GM10847 (cell line): ENCODE data around the gene ZNF577.

Experiments used
- POLR2A ChIP-seq: IDR thresholded peaks from 2 replicates; pipeline ENCODE4 v1.6.1; 2011; ENCODE audit not compliant: insufficient read length; ENCODE audit errors: extremely low read depth

Gene ZNF577

GRCh38 chr19:51887522-51888498, at the start of gene ZNF577:
ZNF577 (minus strand) TSS chr19:51887951; CDS start chr19:51880382, 7,569 bp downstream.
- TF ChIP-seq POLR2A, result peak; percentile 11

GRCh38 chr19:51931921-51932320, 44.2 kb upstream of the ZNF577 start:
- TF ChIP-seq POLR2A, result no peak

GRCh38 chr19:51927859-51928258, 40.1 kb upstream of the ZNF577 start:
- no peak for TF ChIP-seq POLR2A

- no peak for TF ChIP-seq POLR2A
Measured at GRCh38 chr19:51926784-51927741, 39.3 kb upstream of the ZNF577 start, which contains the start of gene ZNF613. ZNF613 (plus strand) TSS chr19:51927472; CDS start chr19:51936221, 8,749 bp downstream.

DNA sequence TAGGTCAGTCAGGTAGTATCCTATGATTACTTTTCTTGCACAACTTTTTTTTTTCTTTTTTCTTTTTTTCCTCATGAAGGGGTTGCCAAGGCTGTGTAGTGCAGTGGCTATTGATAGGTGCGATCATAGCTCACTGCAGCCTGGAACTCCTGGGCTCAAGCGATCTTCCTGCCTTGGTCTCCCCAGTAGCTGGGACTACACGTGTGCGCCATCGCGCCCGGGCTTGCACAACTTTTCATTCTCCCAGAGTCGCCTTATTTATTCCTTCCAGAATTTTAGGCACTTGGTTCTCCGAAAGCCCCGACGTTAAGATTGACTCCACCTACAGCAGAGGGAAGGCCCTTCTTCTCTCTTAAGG, 38.7 kb upstream of the ZNF577 start:
- TF ChIP-seq POLR2A, result no peak

GRCh38 chr19:51921949-51922348, 34.2 kb upstream of the ZNF577 start:
- TF ChIP-seq POLR2A, result no peak

GRCh38 chr19:51919606-51920005, 31.9 kb upstream of the ZNF577 start:
- no peak for TF ChIP-seq POLR2A

- TF ChIP-seq POLR2A, result no peak
Measured at GRCh38 chr19:51916167-51916566, 28.4 kb upstream of the ZNF577 start.

DNA sequence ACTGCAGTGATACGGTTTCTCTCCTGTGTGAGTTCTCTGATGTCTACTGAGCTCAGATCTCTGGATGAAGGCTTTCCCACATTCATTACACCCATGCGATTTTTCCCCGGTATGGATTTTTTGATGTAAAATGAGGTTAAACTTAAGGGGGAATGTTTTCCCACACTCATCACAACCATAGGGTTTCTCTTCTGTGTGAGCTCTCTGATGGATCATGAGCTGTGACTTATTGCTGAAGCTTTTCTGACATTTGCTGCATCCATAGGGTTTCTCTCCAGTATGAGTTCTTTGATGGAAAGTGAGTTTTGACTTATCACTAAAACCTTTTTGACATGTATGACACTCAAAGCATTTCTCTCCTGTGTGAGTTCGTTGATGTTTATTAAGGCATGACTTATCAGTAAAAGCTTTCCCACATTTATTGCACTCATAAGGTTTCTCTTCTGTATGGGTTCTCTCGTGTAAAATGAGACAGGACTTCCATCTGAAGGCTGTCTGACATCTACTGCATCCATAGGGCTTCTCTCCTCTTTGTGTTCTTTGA, 27.6 kb upstream of the ZNF577 start:
- no peak for TF ChIP-seq POLR2A

GRCh38 chr19:51905206-51905605, 17.5 kb upstream of the ZNF577 start:
- TF ChIP-seq POLR2A, result no peak

DNA sequence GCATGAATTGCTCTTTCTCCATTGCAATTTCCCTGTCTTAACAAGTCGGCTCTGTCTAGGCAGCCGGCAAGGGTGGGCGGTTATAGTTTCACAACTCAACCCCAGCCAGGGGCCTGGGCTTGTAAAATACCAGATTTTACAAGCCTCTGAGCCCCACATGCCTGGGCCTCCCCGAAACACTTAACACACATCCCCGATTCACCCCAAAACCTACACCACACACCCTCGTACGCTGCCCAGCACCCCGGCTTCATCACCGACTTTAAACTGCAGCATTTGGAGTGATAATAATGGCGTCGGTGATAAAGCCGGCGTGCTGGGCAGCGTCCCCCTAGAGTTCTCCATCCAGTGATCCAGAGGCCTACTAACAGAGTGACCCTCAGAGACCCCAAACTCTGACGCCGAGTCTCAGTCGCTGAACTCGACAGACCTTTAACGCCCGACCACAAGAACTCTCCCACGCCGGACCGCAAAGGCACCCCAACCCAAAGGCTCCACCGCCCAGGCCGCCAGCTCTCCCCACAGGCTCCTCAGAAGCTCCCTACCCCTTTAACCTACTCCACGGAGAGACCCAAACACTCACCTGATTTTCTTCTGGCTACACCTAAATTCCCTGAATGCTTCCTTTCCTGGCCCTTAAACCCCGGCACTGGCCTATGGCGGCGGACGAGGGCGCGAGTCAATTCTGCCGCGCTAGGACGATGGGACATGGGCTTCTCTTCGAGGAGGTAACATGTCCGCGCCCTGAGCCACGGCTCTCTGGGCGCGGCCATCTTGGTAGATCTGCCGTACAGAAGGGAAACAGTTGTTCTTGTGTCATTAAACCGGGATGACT, 16.8 kb upstream of the ZNF577 start, which contains the start of gene ZNF649:
Gene ZNF649, minus strand, starts transcription at position 687 of the 835 bp plus-strand sequence. CDS start 4,910 bp downstream, outside the sequence.
- peak; percentile 34 for TF ChIP-seq POLR2A

GRCh38 chr19:51903192-51903591, 15.4 kb upstream of the ZNF577 start:
- no peak for TF ChIP-seq POLR2A

- TF ChIP-seq POLR2A, result no peak
Measured at GRCh38 chr19:51901860-51902259, 14.1 kb upstream of the ZNF577 start.

DNA sequence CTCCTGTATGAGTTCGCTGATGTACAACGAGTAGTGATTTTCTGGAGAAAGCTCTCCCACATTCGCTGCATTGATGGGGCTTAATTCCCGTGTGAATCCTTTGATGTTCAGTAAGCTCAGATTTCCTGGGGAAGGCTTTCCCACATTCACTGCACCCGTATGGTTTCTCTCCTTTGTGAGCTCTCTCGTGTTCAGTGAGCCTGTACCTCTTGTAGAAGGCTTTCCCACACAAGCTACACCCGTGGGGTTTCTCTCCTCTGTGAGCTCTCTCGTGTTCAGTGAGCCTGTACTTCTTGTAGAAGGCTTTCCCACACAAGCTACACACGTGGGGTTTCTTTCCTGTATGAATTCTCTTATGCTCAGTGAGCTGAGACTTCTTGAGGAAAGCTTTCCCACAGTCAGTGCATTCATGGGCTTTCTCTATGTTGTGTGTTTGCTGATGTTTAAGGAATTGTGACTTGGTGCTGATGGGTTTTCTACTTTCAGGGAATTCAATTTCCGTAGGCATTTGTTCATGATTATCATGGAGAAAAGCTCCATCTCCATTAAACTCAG, 3.5 kb upstream of the ZNF577 start:
- TF ChIP-seq POLR2A, result no peak
